Uterus (tissue), 4 donors: ENCODE results near the gene PCP4L1. TPM values are rescaled to one million over a fixed set of nuclear protein-coding genes. Genes with fewer than 3 reads are reported as not detected.

ENCODE experiments used
- DNase-seq, 2 donors: peaks; one replicate each; pipeline ENCODE4 v3.0.0-alpha.2; 2019 to 2020
- H3K27ac ChIP-seq, 2 donors: fragments of 200-600 bp; sonication (generic); 1 replicate in 1 of 2; 2 replicates in 1 of 2; pipeline ENCODE4 v1.5.1; 2016 to 2018
- H3K27me3 ChIP-seq, 2 donors: fragments of 200-600 bp; sonication (generic); one replicate each; pipeline ENCODE4 v1.5.1; 2018 to 2019; ENCODE audit warnings: control low read depth in 1 of 2
- H3K36me3 ChIP-seq, 2 donors: fragments of 200-600 bp; sonication (generic); one replicate each; pipeline ENCODE4 v1.5.1; 2019; ENCODE audit warnings: control low read depth in 1 of 2
- H3K4me1 ChIP-seq, 2 donors: fragments of 200-600 bp; sonication (generic); one replicate each; pipeline ENCODE4 v1.5.1; 2018 to 2019; ENCODE audit warnings: control low read depth in 1 of 2
- H3K4me3 ChIP-seq, 2 donors: fragments of 200-600 bp; sonication (generic); 1 replicate in 1 of 2; 2 replicates in 1 of 2; pipeline ENCODE4 v1.5.1; 2018 to 2019; ENCODE audit warnings: mild to moderate bottlenecking in 1 of 2
- H3K9me3 ChIP-seq, 2 donors: fragments of 200-600 bp; sonication (generic); one replicate each; pipeline ENCODE4 v1.5.1; 2019; ENCODE audit warnings: control low read depth in 1 of 2
- POLR2A ChIP-seq, 2 donors: fragments of 450-650 bp; IDR thresholded peaks; one replicate each; pipeline ENCODE4 v1.6.1; 2016; ENCODE audit warnings: antibody characterized with exemption in 2 of 2, mild to moderate bottlenecking in 1 of 2, moderate library complexity in 1 of 2
- intact Hi-C: fragments of 100-400 bp; cut with DNase I; formaldehyde crosslinking; loops from one replicate; pipeline ENCODE4 v1.15.1; 2023; ENCODE audit warnings: low total_unique reads
- total RNA-seq, 4 donors: library from RNA; depleted of rRNA in 3 of 4; stranded (reverse); fragments of >200 nt in 3 of 4; gene quantifications; one replicate each; pipeline versions ENCODE4 v1.1.0 to v1.2.4, GENCODE V29; 2014 to 2023
- TF ChIP-seq, protein P1 (sequence below), 4 experiments: fragments of 200-600 bp in 2 of 4; fragments of 450-650 bp in 2 of 4; sonication (generic) in 2 of 4; IDR thresholded peaks; one replicate each; pipeline ENCODE4 v1.5.1; 2016 to 2019; ENCODE audit warnings: antibody characterized with exemption in 4 of 4, mild to moderate bottlenecking in 2 of 4, moderate library complexity in 1 of 4
- donor health status: DM: yes; HTN: yes; CAD: no.

Gene PCP4L1
- total RNA-seq, 4 donors from 2014 or later: 0.77 to 3.1 (median 1.9) TPM; not detected in 1

DNA sequence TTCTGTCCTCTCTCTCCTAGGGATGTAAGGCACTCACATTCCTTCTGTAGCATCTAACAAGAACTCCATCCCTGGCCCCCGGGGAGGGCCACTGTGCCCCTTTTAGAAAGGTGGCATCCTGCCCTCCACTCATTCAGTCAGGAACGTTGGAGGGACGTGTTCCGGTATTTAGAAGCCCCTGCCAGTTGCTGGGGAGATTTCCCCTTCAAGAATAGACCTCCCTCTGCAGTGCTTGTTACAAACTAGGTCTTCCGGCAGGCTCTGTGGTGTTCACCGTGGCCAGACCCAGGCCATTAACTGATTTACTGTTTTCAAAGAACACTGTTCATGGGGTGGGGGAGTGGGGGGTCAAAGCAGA, 779 bp downstream of the PCP4L1 start:
- H3K4me3 ChIP-seq: peak overlapping the region in 1 of 2 donors; percentile 35

DNA sequence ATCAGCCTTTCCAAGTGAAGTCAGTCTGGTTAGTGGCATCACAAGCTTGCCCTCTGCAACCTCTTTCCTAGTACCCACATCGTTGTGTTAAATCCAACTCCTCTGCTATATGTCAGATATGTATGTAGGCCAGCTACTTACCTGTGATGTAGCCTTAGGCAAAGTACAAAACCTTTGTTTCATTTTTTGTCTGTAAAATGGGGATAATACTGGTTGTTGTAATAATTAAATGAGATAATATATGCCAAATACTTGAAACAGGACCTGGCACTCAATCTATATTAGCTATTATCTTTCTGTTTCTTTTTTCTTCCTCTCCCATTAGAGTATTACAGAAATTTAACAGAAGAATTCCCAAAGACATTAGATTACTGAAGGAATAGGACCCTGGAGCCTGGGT, 1.2 kb downstream of the PCP4L1 start:
- TF ChIP-seq POLR2A (IDR thresholded peaks at IDR 0.05): no peak
- TF ChIP-seq, protein P1, sequence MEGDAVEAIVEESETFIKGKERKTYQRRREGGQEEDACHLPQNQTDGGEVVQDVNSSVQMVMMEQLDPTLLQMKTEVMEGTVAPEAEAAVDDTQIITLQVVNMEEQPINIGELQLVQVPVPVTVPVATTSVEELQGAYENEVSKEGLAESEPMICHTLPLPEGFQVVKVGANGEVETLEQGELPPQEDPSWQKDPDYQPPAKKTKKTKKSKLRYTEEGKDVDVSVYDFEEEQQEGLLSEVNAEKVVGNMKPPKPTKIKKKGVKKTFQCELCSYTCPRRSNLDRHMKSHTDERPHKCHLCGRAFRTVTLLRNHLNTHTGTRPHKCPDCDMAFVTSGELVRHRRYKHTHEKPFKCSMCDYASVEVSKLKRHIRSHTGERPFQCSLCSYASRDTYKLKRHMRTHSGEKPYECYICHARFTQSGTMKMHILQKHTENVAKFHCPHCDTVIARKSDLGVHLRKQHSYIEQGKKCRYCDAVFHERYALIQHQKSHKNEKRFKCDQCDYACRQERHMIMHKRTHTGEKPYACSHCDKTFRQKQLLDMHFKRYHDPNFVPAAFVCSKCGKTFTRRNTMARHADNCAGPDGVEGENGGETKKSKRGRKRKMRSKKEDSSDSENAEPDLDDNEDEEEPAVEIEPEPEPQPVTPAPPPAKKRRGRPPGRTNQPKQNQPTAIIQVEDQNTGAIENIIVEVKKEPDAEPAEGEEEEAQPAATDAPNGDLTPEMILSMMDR (IDR thresholded peaks at IDR 0.05): no peak
- Histone ChIP-seq H3K27me3 (peaks cover 3 to 10% of the 10 kb centered on the region in 2 donors), H3K4me3 (no peak overlapping the region), H3K4me1 (no peaks in the 10 kb centered on the region), H3K27ac (no peak overlapping the region), H3K9me3 (no peaks in the 10 kb centered on the region), H3K36me3 (no peaks in the 10 kb centered on the region)
- no peak for DNase-seq
- intact Hi-C loops: no loop called here

More for the DNA sequence above, 779 bp downstream of the PCP4L1 start:
- Histone ChIP-seq H3K36me3 (no peaks in the 10 kb centered on the region), H3K27me3 (peaks cover 3 to 10% of the 10 kb centered on the region in 2 donors), H3K4me1 (no peaks in the 10 kb centered on the region), H3K27ac (no peak overlapping the region), H3K9me3 (no peaks in the 10 kb centered on the region)
- no peak for TF ChIP-seq POLR2A (IDR thresholded peaks at IDR 0.05)
- intact Hi-C loops: no loop called here
- DNase-seq: no peak

DNA sequence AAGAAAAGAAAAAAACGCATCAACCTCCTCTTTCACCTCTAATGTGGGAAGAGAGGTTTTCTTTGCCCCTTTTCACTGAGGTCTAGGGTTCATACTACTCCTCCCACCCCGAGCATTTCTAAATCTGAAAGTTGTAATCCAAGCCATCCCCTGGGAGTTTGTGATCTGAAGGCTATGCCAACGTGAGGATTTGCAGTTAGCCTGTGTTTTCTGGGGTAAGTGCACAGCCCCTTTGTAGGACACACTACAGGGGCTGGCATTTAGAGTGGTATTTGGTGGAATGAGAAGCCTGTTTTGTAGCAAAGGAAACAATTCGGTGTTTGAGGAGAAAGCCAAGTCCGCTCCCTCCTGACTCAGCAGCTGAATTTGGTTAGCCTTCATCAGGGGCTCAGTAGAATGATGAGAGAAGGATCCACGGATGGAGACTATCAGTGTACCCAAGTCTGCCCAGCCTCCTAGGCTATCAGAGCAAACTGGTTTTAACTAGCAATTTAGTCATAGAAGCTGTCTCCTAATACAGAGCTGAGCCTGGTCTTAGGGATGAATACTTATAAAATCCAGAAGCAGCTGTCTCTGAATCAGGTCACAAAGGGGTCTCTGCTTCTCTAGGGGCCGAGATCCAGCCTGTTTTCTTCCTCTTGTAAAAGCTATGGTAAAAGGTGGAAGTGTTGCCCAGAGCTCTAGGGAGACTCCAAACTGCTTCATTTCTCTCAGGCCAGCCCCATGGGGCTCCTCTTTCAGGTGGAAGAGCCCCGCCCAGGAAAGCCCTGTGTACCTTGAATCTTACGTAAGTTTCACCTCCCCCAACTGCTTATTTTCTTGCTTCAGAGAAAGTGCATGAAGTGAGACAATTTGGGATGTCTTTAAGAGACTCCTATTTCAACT, 2.1 kb downstream of the PCP4L1 start:
- Histone ChIP-seq H3K4me1 (no peaks in the 10 kb centered on the region), H3K4me3 (no peak overlapping the region), H3K27ac (no peak overlapping the region), H3K27me3 (peaks cover 3 to 10% of the 10 kb centered on the region in 2 donors), H3K9me3 (no peaks in the 10 kb centered on the region), H3K36me3 (no peaks in the 10 kb centered on the region)
- TF ChIP-seq, protein P1 (IDR thresholded peaks at IDR 0.05): no peak
- TF ChIP-seq POLR2A (IDR thresholded peaks at IDR 0.05): no peak
- DNase-seq: no peak
- intact Hi-C loops: no loop called here

DNA sequence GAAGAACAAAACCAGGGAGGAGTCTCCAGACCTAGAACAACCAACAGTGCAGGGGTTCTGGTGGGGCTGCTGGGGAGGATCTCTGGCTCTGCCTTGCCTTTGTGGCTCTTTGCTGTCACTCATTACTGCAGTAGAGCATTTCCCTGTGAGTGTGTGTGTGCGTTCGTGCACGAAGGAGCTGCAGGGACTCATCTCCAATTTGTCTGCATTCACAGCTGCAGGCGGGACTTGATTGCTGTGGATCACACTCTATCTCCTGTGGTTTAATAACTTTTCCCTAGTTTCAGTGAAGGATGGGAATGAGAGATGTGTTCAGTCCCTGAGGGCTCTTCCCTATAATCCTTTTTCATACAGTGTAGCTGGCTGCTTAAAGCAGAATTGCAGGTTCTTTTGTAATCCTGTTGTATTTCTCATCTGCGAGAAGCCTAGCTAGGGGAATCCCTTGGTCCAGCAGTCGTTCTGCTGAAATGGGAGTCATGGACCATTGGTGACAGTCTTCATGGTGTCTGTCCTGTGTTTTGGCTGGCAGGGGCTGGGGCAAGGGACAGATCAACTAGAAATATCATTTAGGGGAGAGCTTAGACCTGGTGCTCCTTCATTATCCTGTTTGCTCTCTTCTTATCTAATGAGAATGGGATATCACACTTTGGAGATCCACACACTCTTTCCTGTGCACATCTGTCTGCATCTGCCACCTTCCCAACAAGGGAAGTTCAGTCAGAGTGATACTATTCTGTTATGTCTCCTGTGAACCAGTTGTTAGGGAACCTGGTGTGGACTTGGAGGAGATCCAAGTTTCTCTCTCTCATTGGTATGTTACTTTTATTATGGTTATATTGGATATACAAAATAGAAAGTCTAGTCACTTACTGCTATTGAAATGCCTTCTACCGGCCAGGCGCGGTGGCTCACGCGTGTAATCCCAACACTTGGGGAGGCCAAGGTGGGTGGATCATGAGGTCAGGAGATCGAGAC, 3.0 kb downstream of the PCP4L1 start:
- no peaks in the 10 kb centered on the region for H3K9me3 ChIP-seq
- no peaks in the 10 kb centered on the region for H3K36me3 ChIP-seq
- H3K4me3 ChIP-seq: no peak overlapping the region
- TF ChIP-seq, protein P1 (IDR thresholded peaks at IDR 0.05): no peak
- TF ChIP-seq POLR2A (IDR thresholded peaks at IDR 0.05): no peak
- no peaks in the 10 kb centered on the region for H3K4me1 ChIP-seq
- H3K27me3 ChIP-seq: peaks cover 3 to 10% of the 10 kb centered on the region in 2 donors
- intact Hi-C loops: no loop called here
- no peak overlapping the region for H3K27ac ChIP-seq
- no peak for DNase-seq

DNA sequence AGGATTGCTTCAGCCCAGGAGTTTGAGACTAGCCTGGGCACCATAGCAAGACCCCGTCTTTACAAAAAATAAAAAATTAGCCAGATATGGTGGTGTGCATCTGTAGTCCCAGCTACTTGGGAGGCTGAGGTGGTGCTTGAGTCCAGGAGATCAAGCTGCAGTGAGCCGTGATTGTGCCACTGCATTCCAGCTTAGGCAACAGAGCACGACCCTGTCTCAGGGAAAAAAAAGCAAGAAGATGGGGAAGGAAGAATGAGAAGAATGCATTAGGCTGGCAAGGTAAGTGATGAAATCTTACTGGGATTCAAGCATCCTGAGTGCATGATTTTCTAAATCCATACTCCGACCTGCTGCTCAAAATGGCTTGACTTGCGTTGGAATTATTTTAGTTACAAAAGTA, 6.8 kb downstream of the PCP4L1 start:
- intact Hi-C loops: no loop called here
- TF ChIP-seq, protein P1 (IDR thresholded peaks at IDR 0.05): no peak
- no peak for TF ChIP-seq POLR2A (IDR thresholded peaks at IDR 0.05)
- Histone ChIP-seq H3K27me3 (no peaks in the 10 kb centered on the region), H3K4me3 (no peak overlapping the region), H3K36me3 (no peaks in the 10 kb centered on the region), H3K4me1 (no peaks in the 10 kb centered on the region), H3K9me3 (no peaks in the 10 kb centered on the region), H3K27ac (no peak overlapping the region)
- no peak for DNase-seq
